ENCODE results near the gene FKBP7. TPM values are rescaled to one million over a fixed set of nuclear protein-coding genes. Genes with fewer than 3 reads are reported as not detected.

FKBP7 gene
- total and polyA plus RNA-seq, 2 of the 13 experiments (the other 11 are each of a cell fraction or from before 2014, with no cell fraction given): 12.4 to 14.8 TPM

GRCh38 chr2:178478130-178478438, 316 bp downstream of the FKBP7 start (continued):
- peak; percentile 85; the same call in 1 of the 2 replicates for TF ChIP-seq ZNF557 (CRISPR knock-in tag; IDR thresholded peaks at IDR 0.05)
- TF ChIP-seq ELF4 (CRISPR knock-in tag; IDR thresholded peaks at IDR 0.05; ENCODE audit: borderline replicate concordance): 0 out of 2 replicates have a peak, but pooled peaks have one; percentile 4
- peak; percentile 75; the same call in 1 of the 2 replicates for TF ChIP-seq KDM5A (IDR thresholded peaks at IDR 0.05; ENCODE audit: borderline replicate concordance, low read length)
- no peak for TF ChIP-seq ZBTB20 (CRISPR knock-in tag; IDR thresholded peaks at IDR 0.05; ENCODE audit: borderline replicate concordance, low read depth)
- TF ChIP-seq MTF1 (CRISPR knock-in tag; IDR thresholded peaks at IDR 0.05): no peak

DNA sequence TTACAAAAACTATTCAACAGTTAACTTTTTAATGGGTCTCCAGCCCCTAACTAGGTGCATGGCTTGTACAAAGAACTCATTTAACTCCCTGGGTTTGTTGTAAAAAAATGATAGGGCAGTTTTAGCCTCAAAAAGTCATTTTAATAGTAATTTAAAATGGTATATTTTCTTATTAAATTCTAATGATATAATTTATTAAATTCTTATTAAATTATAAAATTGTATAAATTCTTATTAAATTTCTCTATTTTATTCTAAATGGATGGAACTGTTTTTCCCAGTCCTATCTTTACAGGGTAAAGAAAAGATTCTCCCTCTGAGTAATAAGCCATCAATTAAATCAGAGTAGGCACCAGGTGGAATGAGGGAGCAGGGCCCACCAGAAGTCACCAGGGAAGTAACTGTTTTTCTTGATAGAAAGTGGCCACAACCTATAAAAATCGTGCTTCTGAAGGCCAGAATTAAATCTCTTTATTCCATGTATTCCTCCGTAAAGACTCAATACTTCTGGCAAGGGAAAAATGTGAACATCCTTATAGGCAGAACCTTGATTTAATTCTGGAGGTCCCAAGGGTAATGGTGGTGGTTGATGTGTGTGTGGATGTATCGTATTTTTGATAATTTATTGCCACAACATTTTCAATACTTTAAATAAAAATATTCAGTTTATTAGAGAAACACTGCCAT, 814 bp downstream of the FKBP7 start:
- peak overlapping the region; percentile 86 for H3K9ac ChIP-seq (ENCODE audit: insufficient read depth, low read depth, low read length)
- intact Hi-C loops (cut with micrococcal nuclease; ENCODE audit: unreplicated experiment) (loop anchor here (1.0 kb wide), 2 partner anchors 8 to 26 kb away; partner anchors contain the start of genes PJVK and PRKRA), in situ Hi-C loops (cut with HindIII; ENCODE audit: extremely low pct_ligation_motif_present, low pct_unique_long_range_greater_than_20kb) (no loop called here)
- no peak for FAIRE-seq
- ChIA-PET CTCF (ENCODE audit: low intra/inter-chr PET ratio, low total read pairs) (no interaction called here), POLR2A (interaction anchor here (1.0 to 1.9 kb wide), 2 partner anchors 8 to 27 kb away, joined by 3 to 7 read pairs; partner anchors contain the start of genes PJVK and PRKRA)
- peak overlapping the region; percentile 89 for H3K27ac ChIP-seq (ENCODE audit: extremely low read length, insufficient read depth, low read length)
- peak overlapping the region; percentile 81 for H2AFZ ChIP-seq (ENCODE audit: low read length)
- H3K4me2 ChIP-seq (ENCODE audit: low read depth, low read length): peak overlapping the region; percentile 91
- TF ChIP-seq GTF2F1 (IDR thresholded peaks at IDR 0.05; ENCODE audit: low read length): 0 out of 2 replicates have a peak, but pooled peaks have one; percentile 30
- TF ChIP-seq, protein P1, sequence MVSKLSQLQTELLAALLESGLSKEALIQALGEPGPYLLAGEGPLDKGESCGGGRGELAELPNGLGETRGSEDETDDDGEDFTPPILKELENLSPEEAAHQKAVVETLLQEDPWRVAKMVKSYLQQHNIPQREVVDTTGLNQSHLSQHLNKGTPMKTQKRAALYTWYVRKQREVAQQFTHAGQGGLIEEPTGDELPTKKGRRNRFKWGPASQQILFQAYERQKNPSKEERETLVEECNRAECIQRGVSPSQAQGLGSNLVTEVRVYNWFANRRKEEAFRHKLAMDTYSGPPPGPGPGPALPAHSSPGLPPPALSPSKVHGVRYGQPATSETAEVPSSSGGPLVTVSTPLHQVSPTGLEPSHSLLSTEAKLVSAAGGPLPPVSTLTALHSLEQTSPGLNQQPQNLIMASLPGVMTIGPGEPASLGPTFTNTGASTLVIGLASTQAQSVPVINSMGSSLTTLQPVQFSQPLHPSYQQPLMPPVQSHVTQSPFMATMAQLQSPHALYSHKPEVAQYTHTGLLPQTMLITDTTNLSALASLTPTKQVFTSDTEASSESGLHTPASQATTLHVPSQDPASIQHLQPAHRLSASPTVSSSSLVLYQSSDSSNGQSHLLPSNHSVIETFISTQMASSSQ (IDR thresholded peaks at IDR 0.05; ENCODE audit: low read depth): no peak
- TF ChIP-seq, protein P1 (CRISPR knock-in tag; IDR thresholded peaks at IDR 0.05; ENCODE audit: borderline replicate concordance): 0 out of 2 replicates have a peak, but pooled peaks have one; percentile 5
- no peak for TF ChIP-seq ZNF501 (CRISPR knock-in tag; IDR thresholded peaks at IDR 0.05)
- 0 out of 2 replicates have a peak, but pooled peaks have one; percentile 51 for TF ChIP-seq MBD4 (IDR thresholded peaks at IDR 0.05; ENCODE audit: borderline replicate concordance, low read length)
- TF ChIP-seq ELF1 (CRISPR knock-in tag; IDR thresholded peaks at IDR 0.05): 0 out of 2 replicates have a peak, but pooled peaks have one; percentile 1
- peak; percentile 9; the same call in 1 of the 2 replicates for TF ChIP-seq ZNF678 (CRISPR knock-in tag; IDR thresholded peaks at IDR 0.05)
- BruUV-seq (replicated peaks): no TSS peak
- H3K4me3 ChIP-seq (replicated peaks in 1 of 3; ENCODE audit: insufficient read depth in 1 of 3, low read depth in 2 of 3, low read length in 3 of 3): peak overlapping the region; percentile 80 to 91 (median 82)
- ATAC-seq: no peak
- no peaks in the 10 kb centered on the region for H3K36me3 ChIP-seq (replicated peaks in 1 of 2; ENCODE audit: control insufficient read depth in 1 of 2, insufficient read depth in 2 of 2, low read length in 2 of 2)
- DNase-seq (ENCODE audit: low spot score): no peak
- under 1% methylated on average over 3 of the region's 3 CpGs for WGBS (ENCODE audit: low lambda C conversion rate)
- peaks cover 40% of the 10 kb centered on the region for H3K79me2 ChIP-seq (ENCODE audit: insufficient read depth, low read length)
- no peaks in the 10 kb centered on the region for H3K9me3 ChIP-seq (ENCODE audit: low read length)
- H3K27me3 ChIP-seq (ENCODE audit: control insufficient read depth in 1 of 2, insufficient read depth in 2 of 2, low read length in 2 of 2): no peaks in the 10 kb centered on the region; a peak in 1 of 5 replicates
- H4K20me1 ChIP-seq (ENCODE audit: insufficient read depth, low read length): peaks cover 9% of the 10 kb centered on the region; the same call in 1 of the 2 replicates
- peaks cover 35% of the 10 kb centered on the region for H3K4me1 ChIP-seq (ENCODE audit: insufficient read depth, low read length)
